PC-9 (cell line): ENCODE data around the gene PSMB7. TPM values are rescaled to one million over a fixed set of nuclear protein-coding genes. Genes with fewer than 3 reads are reported as not detected.

Experiments used
- BruUV-seq: library from RNA; stranded (reverse); fragments of 400-500 nt; replicated peaks from 2 replicates; lab custom pipeline; 2021; lab: Mats Ljungman, UMichigan
- CTCF ChIA-PET: fragments of 300-600 bp; sonication (Branson Sonifier 250); formaldehyde crosslinking; loops from one replicate; lab custom pipeline; 2022; ENCODE audit warnings: antibody characterized with exemption; lab: Charles Lee
- POLR2A ChIA-PET: fragments of 300-600 bp; sonication (Branson Sonifier 250); formaldehyde crosslinking; loops from one replicate; lab custom pipeline; 2022; ENCODE audit warnings: antibody characterized with exemption; ENCODE audit not compliant: unreplicated experiment; lab: Charles Lee
- DNase-seq, 2 experiments: peaks; one replicate each; pipeline versions ENCODE4 v3.0.0 to v3.0.0-alpha.2; 2015 to 2022; ENCODE audit warnings: mixed read lengths in 1 of 2
- H2AFZ ChIP-seq: fragments of 200-600 bp; sonication (generic); 2 replicates; pipeline ENCODE4 v1.8.1; 2017; ENCODE audit warnings: antibody characterized with exemption
- H3F3A ChIP-seq: fragments of 200-600 bp; sonication (generic); 2 replicates; pipeline ENCODE4 v1.8.1; 2017; ENCODE audit warnings: antibody characterized with exemption, mild to moderate bottlenecking, low read depth; ENCODE audit not compliant: insufficient read depth
- H3K27ac ChIP-seq: fragments of 200-600 bp; sonication (generic); 2 replicates; pipeline ENCODE4 v1.6.1; 2016; ENCODE audit warnings: mixed run types
- H3K27me3 ChIP-seq: fragments of 200-600 bp; sonication (generic); 2 replicates; pipeline ENCODE4 v1.6.1; 2016; ENCODE audit warnings: low read depth, mixed run types; ENCODE audit not compliant: insufficient read depth
- H3K36me3 ChIP-seq: fragments of 200-600 bp; sonication (generic); 2 replicates; pipeline ENCODE4 v1.6.1; 2016; ENCODE audit warnings: low read depth, mixed run types
- H3K4me1 ChIP-seq: fragments of 200-600 bp; sonication (generic); replicated peaks from 2 replicates; pipeline ENCODE4 v1.6.1; 2016; ENCODE audit warnings: mixed run types; ENCODE audit not compliant: insufficient read depth
- H3K4me2 ChIP-seq: fragments of 200-600 bp; sonication (generic); 2 replicates; pipeline ENCODE4 v1.6.1; 2017; ENCODE audit warnings: mixed run types
- H3K4me3 ChIP-seq: fragments of 200-600 bp; sonication (generic); 2 replicates; pipeline ENCODE4 v1.6.1; 2016; ENCODE audit warnings: mixed run types
- H3K79me2 ChIP-seq: fragments of 200-600 bp; sonication (generic); 2 replicates; pipeline ENCODE4 v1.6.1; 2017; ENCODE audit warnings: low read depth, mixed run types
- H3K9me2 ChIP-seq: fragments of 200-600 bp; sonication (generic); 2 replicates; pipeline ENCODE4 v1.8.1; 2017; ENCODE audit warnings: mild to moderate bottlenecking; ENCODE audit not compliant: insufficient read depth
- H3K9me3 ChIP-seq: fragments of 200-600 bp; sonication (generic); 2 replicates; pipeline ENCODE4 v1.8.1; 2016; ENCODE audit warnings: low read depth; ENCODE audit not compliant: insufficient read depth
- H4K20me1 ChIP-seq: fragments of 200-600 bp; sonication (generic); 2 replicates; pipeline ENCODE4 v1.8.1; 2017; ENCODE audit not compliant: insufficient read depth
- EZH2 ChIP-seq: fragments of 200-600 bp; sonication (generic); IDR thresholded peaks from 2 replicates; pipeline ENCODE4 v1.8.0; 2017; ENCODE audit warnings: antibody characterized with exemption, low read depth
- intact Hi-C: fragments of 100-400 bp; cut with micrococcal nuclease; formaldehyde crosslinking; loops from one replicate; pipeline ENCODE4 v1.10.0; 2022; ENCODE audit not compliant: unreplicated experiment
- total RNA-seq: library from RNA; stranded (reverse); gene quantifications from 2 replicates; pipeline ENCODE4 v1.2.3, GENCODE V29; 2021
- TF ChIP-seq, protein P1 (sequence below): fragments of 200-600 bp; sonication (generic); conservative IDR thresholded peaks from 2 replicates; pipeline ENCODE4 v1.6.1; 2017; ENCODE audit warnings: mixed run types, antibody characterized with exemption, mild to moderate bottlenecking, moderate library complexity

The PSMB7 gene
- total RNA-seq, 1 experiment from 2014 or later: 359 TPM

- Histone ChIP-seq H3K4me1 (peaks cover 21% of the 10 kb centered on the region), H3K4me3 (no peak overlapping the region), H3K27ac (no peak overlapping the region), H3K36me3 (no peaks in the 10 kb centered on the region), H3K79me2 (no peaks in the 10 kb centered on the region), H2AFZ (no peak overlapping the region), H3K9me3 (no peaks in the 10 kb centered on the region), H4K20me1 (no peaks in the 10 kb centered on the region), H3F3A (peaks cover 11% of the 10 kb centered on the region; the same call in 1 of the 2 replicates), H3K9me2 (no peaks in the 10 kb centered on the region), H3K27me3 (no peaks in the 10 kb centered on the region), H3K4me2 (no peak overlapping the region)
- BruUV-seq: no TSS peak
- intact Hi-C loops: no loop called here
- no peak for DNase-seq
- ChIA-PET POLR2A (no interaction called here), CTCF (interaction anchor here (0.9 kb wide), 1 partner anchor 269 kb away, joined by 6 read pairs; no protein-coding TSS in a partner anchor)
- TF ChIP-seq EZH2: no peak
- TF ChIP-seq, protein P1, sequence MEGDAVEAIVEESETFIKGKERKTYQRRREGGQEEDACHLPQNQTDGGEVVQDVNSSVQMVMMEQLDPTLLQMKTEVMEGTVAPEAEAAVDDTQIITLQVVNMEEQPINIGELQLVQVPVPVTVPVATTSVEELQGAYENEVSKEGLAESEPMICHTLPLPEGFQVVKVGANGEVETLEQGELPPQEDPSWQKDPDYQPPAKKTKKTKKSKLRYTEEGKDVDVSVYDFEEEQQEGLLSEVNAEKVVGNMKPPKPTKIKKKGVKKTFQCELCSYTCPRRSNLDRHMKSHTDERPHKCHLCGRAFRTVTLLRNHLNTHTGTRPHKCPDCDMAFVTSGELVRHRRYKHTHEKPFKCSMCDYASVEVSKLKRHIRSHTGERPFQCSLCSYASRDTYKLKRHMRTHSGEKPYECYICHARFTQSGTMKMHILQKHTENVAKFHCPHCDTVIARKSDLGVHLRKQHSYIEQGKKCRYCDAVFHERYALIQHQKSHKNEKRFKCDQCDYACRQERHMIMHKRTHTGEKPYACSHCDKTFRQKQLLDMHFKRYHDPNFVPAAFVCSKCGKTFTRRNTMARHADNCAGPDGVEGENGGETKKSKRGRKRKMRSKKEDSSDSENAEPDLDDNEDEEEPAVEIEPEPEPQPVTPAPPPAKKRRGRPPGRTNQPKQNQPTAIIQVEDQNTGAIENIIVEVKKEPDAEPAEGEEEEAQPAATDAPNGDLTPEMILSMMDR: no peak
Measured at GRCh38 chr9:124442826-124443225, 27.6 kb upstream of the PSMB7 start.

GRCh38 chr9:124442379-124442778 is 27.1 kb upstream of the PSMB7 start:
- Histone ChIP-seq H3K4me1 (peaks cover 21% of the 10 kb centered on the region), H3F3A (peaks cover 11% of the 10 kb centered on the region; the same call in 1 of the 2 replicates), H3K4me3 (no peak overlapping the region), H3K9me2 (no peaks in the 10 kb centered on the region), H3K79me2 (no peaks in the 10 kb centered on the region), H3K9me3 (no peaks in the 10 kb centered on the region), H3K27me3 (no peaks in the 10 kb centered on the region), H2AFZ (no peak overlapping the region), H3K36me3 (no peaks in the 10 kb centered on the region), H4K20me1 (no peaks in the 10 kb centered on the region), H3K27ac (no peak overlapping the region), H3K4me2 (no peak overlapping the region)
- intact Hi-C loops: no loop called here
- POLR2A ChIA-PET: no interaction called here
- no peak for DNase-seq
- TF ChIP-seq, protein P1: no peak
- TF ChIP-seq EZH2: no peak
- CTCF ChIA-PET: interaction anchor here (0.9 kb wide), 1 partner anchor 269 kb away, joined by 6 read pairs; no protein-coding TSS in a partner anchor
- no TSS peak for BruUV-seq

DNA sequence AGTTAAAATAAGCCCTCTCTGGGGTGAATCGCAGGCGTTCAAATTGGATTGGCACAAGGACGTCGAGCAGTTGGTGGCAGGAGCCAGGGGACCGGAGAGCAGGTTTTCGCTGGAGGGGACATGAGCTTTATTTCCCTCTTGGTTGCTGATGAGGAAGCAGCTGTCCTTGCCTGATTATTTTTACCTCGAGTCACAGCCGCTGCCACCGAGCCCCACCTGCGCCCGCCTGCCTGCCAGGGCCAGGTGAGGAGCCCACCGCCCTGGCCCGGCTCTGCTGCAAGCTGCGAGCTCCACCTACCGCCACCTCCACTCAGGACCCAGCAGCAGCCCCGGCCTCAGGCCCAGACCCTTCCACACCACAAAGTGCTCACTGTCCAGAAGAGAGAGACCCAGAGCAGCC is 26.0 kb upstream of the PSMB7 start:
- no TSS peak for BruUV-seq
- H3K4me2 ChIP-seq: no peak overlapping the region
- no peak for DNase-seq
- no peaks in the 10 kb centered on the region for H3K9me3 ChIP-seq
- ChIA-PET CTCF (no interaction called here), POLR2A (no interaction called here)
- H3F3A ChIP-seq: peaks cover 10% of the 10 kb centered on the region; the same call in 1 of the 2 replicates
- H2AFZ ChIP-seq: no peak overlapping the region
- no peaks in the 10 kb centered on the region for H4K20me1 ChIP-seq
- H3K4me1 ChIP-seq: peaks cover 11% of the 10 kb centered on the region
- no peak overlapping the region for H3K27ac ChIP-seq
- intact Hi-C loops: no loop called here
- H3K79me2 ChIP-seq: no peaks in the 10 kb centered on the region
- TF ChIP-seq, protein P1: no peak
- TF ChIP-seq EZH2: no peak
- no peaks in the 10 kb centered on the region for H3K36me3 ChIP-seq
- no peaks in the 10 kb centered on the region for H3K27me3 ChIP-seq
- H3K4me3 ChIP-seq: no peak overlapping the region
- no peaks in the 10 kb centered on the region for H3K9me2 ChIP-seq
